GM19328 (cell line): ENCODE data around the gene TPMT.
"Not testable (repeated sequence)": the region's sequence is repeated elsewhere in the genome, so short reads cannot be mapped to it uniquely, and the experiment has no call there.

Experiments used
- ATAC-seq: cut with Tn5 transposase; IDR thresholded peaks from one replicate; pipeline ENCODE4 v1.9.1; 2021; ENCODE audit warnings: mild to moderate bottlenecking, moderate library complexity; ENCODE audit not compliant: unreplicated experiment

TPMT gene

DNA sequence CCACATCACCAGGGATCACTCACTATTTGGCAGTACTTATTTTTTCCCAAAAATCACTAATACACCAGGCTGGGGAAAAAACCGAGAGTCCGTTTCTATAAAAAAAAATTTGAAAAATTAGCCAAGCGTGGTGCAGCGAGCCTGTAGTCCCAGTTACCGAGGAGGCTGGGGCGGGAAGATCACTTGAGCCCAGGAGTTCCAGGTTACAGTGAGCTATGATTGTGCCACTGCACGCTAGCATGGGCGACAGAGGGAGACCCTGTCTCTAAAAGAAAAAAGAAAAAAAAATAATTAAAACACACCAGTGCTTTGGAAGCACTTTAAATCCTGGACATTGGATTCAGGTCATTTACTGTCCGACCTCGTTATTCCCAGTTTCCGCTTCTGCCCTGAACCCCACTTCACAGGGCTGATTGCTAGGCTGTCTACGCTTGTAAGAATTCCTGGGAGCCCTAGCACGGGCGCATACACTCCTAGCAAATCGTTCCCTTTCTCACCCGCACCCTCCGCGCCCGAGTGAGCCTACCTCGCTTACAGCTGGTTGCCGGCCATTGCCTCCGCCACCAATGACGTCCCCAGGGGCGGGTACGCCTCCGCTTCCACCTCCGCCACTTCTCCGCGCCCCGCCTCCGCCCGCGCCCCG lies at the start of gene TPMT:
TPMT (minus strand) TSS at position 571 of the 643 bp plus-strand sequence. CDS start 5,950 bp downstream, outside the sequence.
- ATAC-seq, result peak; percentile 50

DNA sequence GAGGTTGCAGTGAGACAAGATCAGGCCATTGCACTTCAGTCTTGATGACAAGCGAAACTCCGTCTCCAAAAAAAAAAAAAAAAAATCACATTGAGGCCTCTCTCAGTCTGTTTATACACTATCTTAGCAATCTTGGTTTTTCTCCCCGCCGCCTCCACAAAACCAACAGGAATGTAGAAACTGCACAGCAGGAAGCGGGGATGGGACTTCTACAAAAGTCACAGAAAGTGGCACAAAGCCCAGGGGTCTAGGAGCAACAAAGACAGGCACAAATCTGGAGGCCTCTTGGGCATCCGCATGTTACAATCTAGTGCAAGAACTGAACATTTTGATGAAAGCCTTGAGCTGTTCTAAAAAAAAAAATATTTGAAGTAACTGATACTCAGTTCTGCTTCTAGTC lies 48.9 kb upstream of the TPMT start:
- ATAC-seq, result no peak

DNA sequence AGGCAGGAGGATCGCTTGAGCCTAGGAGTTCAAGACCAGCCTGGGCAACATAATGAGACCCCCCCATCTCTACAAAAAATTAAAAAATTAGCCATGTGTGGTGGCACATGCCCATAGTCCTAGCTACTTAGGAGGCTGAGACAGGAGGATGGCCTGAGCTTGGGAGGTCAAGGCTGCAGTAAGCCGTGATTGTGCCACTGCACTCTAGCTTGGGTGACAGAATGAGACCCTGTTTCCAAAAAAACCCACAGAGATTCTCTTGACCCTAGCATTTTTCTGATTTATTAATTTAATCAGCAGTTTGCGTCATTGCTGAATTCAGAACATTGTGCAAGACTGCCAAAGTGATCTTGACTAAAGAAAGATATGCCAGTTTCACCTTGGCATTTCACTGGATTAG lies 37.1 kb upstream of the TPMT start:
- no peak for ATAC-seq

DNA sequence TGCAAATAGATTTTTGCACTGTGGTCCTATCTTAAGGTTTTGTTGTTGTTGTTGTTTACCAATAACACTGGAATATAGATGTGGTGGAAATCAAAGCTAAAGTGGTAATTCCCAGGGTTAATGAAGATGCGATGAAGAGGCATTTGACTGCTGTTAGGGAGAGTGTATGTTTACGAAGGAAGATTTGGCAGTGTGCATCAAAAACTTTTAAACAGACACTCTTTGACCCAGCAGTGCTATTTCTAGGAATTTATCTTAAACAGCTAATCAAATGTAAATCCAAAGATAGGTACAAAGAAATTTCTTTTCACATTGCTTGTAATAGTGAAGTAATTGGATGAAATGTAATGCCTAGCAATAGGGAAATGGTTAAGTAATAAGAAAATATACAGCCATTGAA lies 34.3 kb upstream of the TPMT start:
- ATAC-seq, result no peak

DNA sequence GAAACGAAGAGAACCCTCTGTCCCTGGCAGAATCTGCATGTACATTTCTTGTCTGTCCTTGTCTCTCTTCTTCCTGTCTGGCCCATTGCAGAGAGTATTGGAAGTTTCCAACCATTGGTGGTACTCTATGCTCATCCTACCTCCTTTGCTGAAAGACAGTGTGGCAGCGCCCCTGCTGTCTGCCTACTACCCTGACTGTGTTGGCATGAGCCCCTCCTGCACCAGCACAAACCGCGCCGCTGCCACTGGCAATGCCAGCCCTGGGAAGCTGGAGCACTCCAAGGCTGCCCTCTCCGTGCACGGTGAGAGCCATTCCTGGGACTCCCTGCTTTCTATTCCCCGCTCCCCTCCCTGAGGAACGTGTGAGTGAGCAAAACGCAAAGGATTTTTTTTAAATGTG lies 32.8 kb upstream of the TPMT start:
- no peak for ATAC-seq

DNA sequence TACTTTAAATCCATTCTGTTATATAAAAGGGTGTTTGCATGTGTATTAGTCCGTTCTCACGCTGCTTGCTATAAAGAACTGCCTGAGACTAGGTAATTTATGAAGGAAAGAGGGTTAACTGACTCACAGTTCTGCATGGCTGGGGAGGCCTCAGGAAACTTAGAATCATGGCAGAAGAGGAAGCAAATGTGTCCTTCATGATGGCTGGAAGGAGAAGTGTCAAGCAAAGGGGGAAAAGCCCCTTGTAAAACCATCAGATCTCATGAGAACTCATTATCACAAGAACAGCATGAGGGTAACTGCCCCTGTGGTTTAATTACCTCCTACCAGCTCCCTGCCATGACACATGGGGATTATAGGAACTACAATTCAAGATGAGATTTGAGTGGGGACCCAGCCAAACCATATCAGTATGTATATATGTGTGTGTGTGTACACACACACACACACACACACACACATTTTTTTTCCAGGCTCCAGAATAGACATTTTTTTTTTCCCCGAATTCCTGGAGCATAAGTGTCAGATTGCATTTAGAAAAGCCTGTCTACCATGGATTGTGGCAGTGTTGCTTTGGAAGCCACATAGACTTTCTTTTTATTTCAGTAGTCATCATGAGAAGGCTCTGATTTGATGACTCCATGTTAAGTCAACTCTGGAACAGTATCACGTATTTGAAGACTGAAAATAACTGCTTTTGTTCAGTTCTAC lies 31.8 kb upstream of the TPMT start:
- no peak for ATAC-seq

DNA sequence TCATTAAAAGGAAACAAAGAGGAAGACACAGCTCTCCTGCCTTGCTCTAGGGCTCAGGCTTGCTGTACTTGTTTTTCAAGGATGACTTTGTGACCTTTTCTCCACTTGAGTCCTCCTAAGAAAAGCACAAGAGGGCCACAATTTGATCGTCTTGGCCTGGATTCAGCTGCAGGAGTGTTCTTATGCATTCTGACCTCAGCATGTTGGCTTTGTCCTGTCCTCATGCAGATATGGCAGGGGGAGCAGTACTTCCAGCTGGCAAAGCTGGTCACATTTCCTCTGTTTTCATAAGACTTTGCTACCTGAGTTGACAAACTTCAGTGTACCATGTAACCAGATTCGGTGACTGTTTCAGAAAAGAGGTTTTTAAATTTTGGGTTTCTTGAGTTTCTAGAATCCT lies 31.2 kb upstream of the TPMT start:
- no peak for ATAC-seq

DNA sequence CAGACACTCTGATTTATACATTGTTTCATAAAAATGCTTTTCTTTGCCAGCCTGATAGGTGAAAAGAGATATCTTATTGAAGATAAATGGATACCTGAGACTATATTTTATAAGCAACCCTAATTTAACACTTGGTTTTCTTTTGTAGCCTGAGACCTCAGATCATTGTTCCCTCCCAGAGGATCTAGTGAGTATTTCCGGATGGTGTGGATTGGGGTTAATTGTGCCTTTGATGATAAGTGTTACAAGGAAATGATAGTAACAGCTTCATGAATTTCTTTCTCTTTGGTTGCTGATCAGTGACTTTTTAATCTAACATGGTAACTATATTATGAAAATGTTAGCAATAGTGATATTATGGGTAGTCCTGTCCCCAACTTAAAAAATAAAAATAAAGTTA lies 30.7 kb upstream of the TPMT start:
- no peak for ATAC-seq

DNA sequence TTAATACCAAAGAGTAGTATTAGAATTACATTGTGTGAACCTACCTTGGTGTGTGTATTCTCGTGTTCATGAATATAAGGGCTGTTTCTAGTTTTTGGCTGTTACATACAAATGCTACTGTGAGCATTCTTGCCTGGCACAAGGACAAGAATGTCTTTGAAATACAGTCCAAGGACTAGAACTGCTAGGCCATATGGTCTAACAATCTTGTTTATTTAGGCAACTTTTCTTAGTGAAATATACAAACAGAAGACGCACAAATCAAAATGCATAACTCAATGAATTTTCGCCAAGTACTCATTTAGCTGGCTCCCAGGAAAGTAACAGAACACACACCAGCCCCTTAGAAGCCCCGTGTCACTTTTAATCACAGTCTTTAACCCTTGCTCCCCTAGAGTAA lies 28.9 kb upstream of the TPMT start:
- no peak for ATAC-seq

DNA sequence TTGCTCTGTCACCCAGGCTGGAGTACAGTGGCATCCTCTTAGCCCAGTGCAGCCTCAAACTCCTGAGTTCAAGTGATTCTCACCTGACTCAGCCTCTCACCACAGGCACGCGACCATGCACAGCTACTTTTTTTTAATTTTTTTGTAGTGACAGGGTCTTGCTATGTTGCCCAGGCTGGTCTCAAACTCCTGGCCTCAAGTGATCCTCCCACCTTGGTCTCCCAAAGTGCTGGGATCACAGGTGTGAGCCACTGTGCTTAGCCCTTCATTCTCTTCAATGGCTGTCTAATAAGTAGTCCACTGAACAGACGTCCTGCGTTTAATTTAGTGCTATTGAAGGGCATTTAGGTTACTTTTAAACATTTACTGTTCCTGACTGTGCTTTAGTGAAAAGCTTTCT lies 27.7 kb upstream of the TPMT start:
- ATAC-seq, result no peak

DNA sequence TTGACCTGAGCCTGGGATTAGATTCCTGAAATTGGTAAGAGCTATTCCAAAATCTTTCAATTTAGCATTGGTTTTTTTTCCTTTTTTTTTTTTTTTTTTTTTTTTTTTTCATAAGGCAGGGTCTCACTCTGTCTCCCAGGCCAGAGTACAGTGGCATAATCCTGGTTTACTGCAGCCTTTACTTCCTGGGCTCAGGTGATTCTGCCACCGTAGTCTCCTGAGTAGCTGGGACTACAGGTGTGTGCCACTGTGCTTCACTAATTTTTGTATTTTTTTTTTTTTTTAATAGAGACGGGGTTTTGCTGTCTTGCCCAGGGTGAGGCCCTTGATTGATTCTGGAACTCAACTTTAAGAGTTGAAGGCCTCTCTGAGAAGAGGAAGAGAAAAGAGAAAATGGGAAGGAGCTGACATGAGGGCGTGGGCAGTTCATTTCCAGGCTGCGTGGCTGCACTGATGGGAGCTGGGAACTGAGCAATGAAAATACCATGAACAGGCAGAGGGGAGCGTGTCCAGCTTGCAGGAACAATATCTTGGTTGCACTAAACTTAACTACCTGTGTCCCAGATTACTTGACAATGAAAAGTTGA lies 25.0 kb upstream of the TPMT start:
- no peak for ATAC-seq

DNA sequence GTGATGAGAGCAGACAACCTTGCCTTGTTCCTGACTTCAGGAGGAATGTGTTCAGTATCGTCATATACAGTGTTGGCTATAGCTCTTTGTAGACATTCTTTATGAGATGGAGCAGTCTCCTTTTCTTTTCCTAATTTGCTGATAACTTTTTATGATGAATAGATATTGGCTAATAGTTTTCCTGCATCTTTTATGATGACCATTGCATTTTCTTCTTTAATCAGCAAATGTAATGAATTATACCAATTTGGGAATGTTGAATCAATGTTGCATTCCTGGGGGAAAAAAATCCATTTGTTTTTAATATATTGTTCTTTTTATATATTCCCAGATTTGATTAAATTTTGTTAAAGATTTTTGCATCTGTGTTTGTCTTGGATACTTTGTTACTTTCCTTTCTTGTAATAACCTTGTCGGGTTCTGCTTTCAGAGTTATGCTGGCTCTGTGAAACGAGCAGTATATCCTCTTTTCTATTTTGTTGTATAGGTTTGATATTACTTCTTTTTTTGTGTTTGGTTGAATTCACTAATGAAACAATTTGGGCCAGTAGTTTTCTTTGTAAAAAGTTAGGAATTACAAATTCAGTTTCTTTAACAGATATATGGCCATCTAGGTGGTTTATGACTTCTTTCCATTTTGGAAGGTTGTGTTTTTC lies 24.2 kb upstream of the TPMT start:
- no peak for ATAC-seq

DNA sequence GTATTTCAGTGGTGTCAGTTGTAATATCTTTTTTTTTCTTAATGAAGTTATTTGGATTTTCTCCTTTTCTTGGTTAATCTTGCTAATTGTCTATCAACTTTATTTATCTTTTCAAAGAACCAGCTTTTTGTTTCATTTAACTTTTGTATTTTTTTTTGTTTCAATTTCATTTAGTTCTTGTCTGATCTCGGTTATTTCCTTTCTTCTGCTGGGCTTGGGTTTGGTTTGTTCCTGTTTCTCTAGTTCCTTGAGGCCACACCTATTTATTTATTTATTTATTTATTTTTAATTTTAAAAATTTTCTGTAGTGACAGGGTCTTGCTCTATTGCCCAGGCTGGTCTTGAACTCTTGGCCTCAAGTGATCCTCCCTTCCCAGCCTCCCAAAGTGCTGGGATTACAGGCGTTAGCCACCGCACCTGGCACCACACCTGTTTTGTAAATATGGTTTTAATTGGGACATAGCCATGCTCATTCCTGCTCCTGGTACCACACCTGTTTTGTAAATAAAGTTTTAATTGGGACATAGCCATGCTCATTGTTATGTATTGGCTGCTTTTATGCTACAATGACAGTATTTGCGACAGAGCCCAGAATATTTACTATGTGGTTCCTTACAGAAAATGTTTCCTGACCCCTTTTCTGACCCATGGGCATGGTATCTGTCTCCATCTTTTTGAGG lies 22.5 kb upstream of the TPMT start:
- no peak for ATAC-seq

DNA sequence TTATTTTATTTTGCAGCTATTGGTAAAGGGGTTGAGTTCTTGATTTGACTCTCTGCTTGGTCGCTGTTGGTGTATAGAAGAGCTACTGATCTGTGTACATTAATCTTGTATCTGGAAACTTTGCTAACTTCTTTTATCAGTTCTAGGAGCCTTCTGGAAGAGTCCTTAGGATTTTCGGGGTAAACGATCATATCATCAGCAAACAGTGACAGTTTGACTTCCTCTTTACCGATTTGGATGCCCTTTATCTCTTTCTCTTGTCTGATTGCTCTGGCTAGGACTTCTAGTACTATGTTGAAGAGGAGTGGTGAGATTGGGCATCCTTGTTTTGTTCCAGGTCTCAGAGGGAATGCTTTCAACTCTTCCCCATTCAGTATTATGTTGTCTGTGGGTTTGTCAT lies 21.3 kb upstream of the TPMT start:
- ATAC-seq, result not testable (repeated sequence)

DNA sequence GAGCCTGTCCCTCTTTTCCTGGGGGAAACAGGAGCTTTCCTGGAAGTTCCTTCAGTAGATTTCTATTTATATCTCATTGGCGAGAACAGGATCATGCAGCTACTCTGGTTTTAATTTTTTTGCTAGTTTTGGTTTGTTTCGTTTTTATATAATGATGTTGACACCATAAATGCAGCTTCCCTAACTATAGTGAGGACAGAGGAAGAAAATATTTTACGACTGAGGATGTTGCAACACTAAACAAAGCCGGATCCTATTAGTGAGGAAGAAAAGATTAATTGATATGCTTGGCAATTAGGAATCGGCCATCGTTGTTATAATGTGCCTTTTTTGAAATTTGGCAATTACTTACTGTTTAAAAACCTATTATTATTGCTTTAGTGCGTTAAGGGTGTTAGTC lies 17.0 kb upstream of the TPMT start:
- ATAC-seq, result no peak

DNA sequence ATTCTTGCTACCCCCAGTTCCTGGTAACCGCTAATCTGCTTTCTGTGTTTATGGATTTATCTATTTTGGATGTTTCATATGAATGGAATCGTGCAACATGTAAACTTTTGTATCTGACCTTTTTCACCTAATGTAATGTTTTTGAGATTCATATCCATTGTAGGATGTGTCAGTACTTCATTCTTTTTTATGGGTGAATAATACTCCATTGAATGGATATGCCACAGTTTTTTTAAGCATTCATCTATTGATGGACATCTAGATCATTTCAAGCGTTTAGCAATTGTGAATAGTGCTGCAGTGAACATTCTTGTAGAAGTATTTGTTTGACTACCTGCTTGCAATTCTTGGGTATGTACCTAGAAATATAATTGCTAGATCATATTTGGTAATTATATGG lies 13.4 kb upstream of the TPMT start:
- ATAC-seq, result no peak

DNA sequence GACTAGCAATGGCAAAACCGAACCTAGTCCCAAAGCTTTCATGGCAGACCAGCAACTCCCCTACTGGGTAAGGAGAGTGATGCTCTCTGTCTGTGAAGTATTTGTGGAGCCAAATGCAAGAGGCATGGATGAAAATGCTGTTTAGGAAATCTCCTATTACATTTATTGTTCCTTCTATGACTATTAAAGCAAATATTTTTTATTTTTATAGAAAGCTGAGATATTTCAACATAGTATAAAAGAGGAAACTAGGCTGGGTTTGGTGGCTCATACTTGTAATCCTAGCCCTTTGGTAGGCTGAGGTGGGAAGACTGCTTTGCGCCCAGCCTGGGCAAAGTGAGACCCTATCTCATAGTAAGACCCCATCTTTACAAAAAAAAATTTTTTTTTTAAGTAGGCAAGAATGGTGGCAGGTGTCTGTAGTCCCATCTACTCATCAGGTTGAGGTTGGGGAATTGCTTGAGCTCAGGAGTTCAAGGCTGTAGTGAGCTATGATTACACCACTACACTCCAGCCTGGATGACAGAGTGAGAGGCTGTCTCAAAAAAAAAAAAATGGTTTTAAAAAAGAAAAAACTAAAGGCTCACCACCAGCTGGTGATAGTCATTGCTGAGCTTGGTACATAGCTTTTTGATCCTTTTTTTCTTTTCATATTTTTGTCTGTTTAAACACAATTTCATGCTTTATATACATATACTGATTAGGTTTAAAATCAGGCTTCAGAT lies 11.6 kb upstream of the TPMT start:
- ATAC-seq, result no peak

DNA sequence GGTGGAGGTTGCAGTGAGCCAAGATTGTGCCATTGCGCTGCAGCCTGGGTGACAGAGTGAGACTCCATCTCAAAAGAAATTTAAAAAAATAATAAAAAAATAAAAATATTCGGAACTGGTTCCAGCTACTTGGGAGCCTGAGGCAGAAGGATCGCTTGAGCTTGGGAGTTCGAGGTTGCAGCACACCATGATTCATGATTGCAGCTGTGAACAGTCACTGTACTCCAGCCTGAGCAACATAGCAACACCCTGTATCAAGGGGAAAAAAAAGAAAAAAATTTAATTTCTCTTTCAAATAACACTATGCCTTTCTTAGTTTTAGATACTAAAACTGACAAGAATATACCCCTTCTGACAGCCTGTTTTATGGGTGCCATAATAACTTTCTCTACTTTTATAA lies 10.9 kb upstream of the TPMT start:
- no peak for ATAC-seq

DNA sequence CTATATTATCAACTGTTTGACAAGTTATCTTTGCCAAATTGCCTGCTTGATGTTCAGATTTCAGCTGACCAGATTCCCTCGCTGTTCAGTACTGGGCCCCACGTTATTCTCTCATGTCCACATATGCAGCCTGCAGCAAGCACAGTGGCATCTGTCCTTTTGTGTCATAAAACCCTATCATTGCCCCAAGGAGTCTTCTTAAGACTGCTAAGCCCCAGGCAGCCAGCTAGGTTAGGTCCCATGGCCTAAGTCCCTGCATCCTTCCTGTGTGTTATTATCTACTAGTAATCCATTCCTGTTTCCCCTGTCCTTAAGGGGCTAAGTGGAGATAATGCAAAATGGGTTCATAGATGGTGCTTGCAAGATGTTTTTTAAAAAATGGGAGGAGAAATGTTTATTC lies 7.5 kb upstream of the TPMT start:
- no peak for ATAC-seq

DNA sequence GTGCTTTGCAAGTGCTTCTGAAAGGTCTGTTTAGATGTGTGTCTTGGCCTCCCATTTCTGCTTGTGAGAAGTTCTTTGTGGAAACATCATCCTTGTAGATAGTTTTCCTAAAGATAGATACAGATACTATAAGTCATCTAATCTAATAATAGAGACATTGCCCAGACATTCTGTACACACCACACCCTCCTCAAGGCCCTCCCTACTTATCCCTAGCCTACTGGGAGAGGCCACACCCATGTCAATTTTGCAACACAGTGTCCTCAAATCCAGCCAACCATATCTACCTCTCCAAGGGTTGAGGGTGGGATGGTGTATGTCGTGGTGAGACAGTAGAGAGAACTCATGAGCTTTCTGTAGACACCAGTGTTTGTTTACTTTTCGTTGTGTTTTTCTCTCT lies 6.6 kb upstream of the TPMT start:
- no peak for ATAC-seq

DNA sequence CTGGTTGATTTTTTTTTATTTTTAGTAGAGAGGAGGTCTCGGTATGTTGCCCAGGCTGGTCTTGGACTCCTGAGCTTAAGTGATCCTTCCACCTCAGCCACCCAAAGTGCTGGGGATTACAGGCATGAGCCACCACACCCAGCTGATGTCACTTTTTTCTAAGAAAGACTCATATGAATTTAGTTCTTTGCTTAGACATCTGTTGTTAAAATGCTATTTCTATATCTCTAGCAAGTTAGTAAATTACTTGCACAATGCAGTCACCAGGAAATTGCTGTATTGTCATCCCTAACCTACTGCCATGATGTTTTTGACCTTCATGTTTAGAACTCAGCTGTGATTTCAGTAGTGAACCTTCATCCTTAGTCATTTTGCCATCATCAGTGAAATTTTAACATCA lies 6.0 kb upstream of the TPMT start:
- no peak for ATAC-seq
